ENCODE measurements around the gene ANKRD9. TPM values are rescaled to one million over a fixed set of nuclear protein-coding genes. Genes with fewer than 3 reads are reported as not detected.

The ANKRD9 gene
- total and polyA plus RNA-seq, 2 donors (not counting 1 experiment from before 2014, with no cell fraction given), result 2.7 to 22.0 TPM

- Histone ChIP-seq H3K9ac (ENCODE audit: insufficient read depth, low read length) (no peak overlapping the region), H3K4me1 (ENCODE audit: control insufficient read depth, extremely low read depth, insufficient read depth, low read length) (no peaks in the 10 kb centered on the region), H3K27me3 (ENCODE audit: control insufficient read depth, insufficient read depth, low read length) (no peaks in the 10 kb centered on the region), H3K4me2 (ENCODE audit: extremely low read depth, insufficient read depth, low read length) (no peak overlapping the region), H3K4me3 (replicated peaks in 1 of 4; ENCODE audit: control extremely low read depth in 1 of 4, insufficient read depth in 1 of 4, low read depth in 3 of 4, low read length in 4 of 4) (no peak overlapping the region), H3K9me3 (ENCODE audit: control insufficient read depth, insufficient read depth, low read depth, low read length) (no peaks in the 10 kb centered on the region), H3K27ac (ENCODE audit: insufficient read depth, low read length) (no peak overlapping the region), H3K36me3 (ENCODE audit: control insufficient read depth, insufficient read depth, low read length) (peaks cover 1% of the 10 kb centered on the region), H3K79me2 (ENCODE audit: control insufficient read depth, insufficient read depth, low read length) (no peaks in the 10 kb centered on the region), H4K20me1 (ENCODE audit: control insufficient read depth, extremely low read depth, insufficient read depth, low read length) (no peaks in the 10 kb centered on the region), H2AFZ (ENCODE audit: low read length) (no peak overlapping the region)
- TF ChIP-seq CTCF (conservative IDR thresholded peaks at IDR 0.05 in 1 of 2, IDR thresholded peaks at IDR 0.05 in 1 of 2; ENCODE audit: low read depth in 1 of 2, low read length in 2 of 2) (no peak), EZH2 (IDR thresholded peaks at IDR 0.05; ENCODE audit: low read length, missing control alignments) (no peak)
- no peak for DNase-seq (ENCODE audit: low read depth in 2 of 2)
Measured at GRCh38 chr14:102492531-102492910, 17.1 kb downstream of the ANKRD9 start.

GRCh38 chr14:102491786-102492530 is 17.6 kb downstream of the ANKRD9 start:
- TF ChIP-seq EZH2 (IDR thresholded peaks at IDR 0.05; ENCODE audit: low read length, missing control alignments) (no peak), CTCF (conservative IDR thresholded peaks at IDR 0.05 in 1 of 2, IDR thresholded peaks at IDR 0.05 in 1 of 2; ENCODE audit: low read depth in 1 of 2, low read length in 2 of 2) (no peak)
- peaks cover 1% of the 10 kb centered on the region for H3K36me3 ChIP-seq (ENCODE audit: control insufficient read depth, insufficient read depth, low read length)

GRCh38 chr14:102491366-102491765 is 18.2 kb downstream of the ANKRD9 start:
- Histone ChIP-seq H4K20me1 (ENCODE audit: control insufficient read depth, extremely low read depth, insufficient read depth, low read length) (no peaks in the 10 kb centered on the region), H3K4me3 (replicated peaks in 1 of 4; ENCODE audit: control extremely low read depth in 1 of 4, insufficient read depth in 1 of 4, low read depth in 3 of 4, low read length in 4 of 4) (no peak overlapping the region), H3K79me2 (ENCODE audit: control insufficient read depth, insufficient read depth, low read length) (no peaks in the 10 kb centered on the region), H3K27ac (ENCODE audit: insufficient read depth, low read length) (no peak overlapping the region), H2AFZ (ENCODE audit: low read length) (no peak overlapping the region), H3K9ac (ENCODE audit: insufficient read depth, low read length) (no peak overlapping the region), H3K36me3 (ENCODE audit: control insufficient read depth, insufficient read depth, low read length) (peaks cover 1% of the 10 kb centered on the region), H3K27me3 (ENCODE audit: control insufficient read depth, insufficient read depth, low read length) (no peaks in the 10 kb centered on the region), H3K9me3 (ENCODE audit: control insufficient read depth, insufficient read depth, low read depth, low read length) (no peaks in the 10 kb centered on the region), H3K4me2 (ENCODE audit: extremely low read depth, insufficient read depth, low read length) (no peak overlapping the region), H3K4me1 (ENCODE audit: control insufficient read depth, extremely low read depth, insufficient read depth, low read length) (no peaks in the 10 kb centered on the region)
- TF ChIP-seq CTCF (conservative IDR thresholded peaks at IDR 0.05 in 1 of 2, IDR thresholded peaks at IDR 0.05 in 1 of 2; ENCODE audit: low read depth in 1 of 2, low read length in 2 of 2), result no peak
- TF ChIP-seq EZH2 (IDR thresholded peaks at IDR 0.05; ENCODE audit: low read length, missing control alignments), result no peak
- DNase-seq (ENCODE audit: low read depth in 2 of 2), result no peak

More at GRCh38 chr14:102491786-102492530, 17.6 kb downstream of the ANKRD9 start:
- Histone ChIP-seq H3K9me3 (ENCODE audit: control insufficient read depth, insufficient read depth, low read depth, low read length) (no peaks in the 10 kb centered on the region), H3K4me2 (ENCODE audit: extremely low read depth, insufficient read depth, low read length) (no peak overlapping the region), H3K27me3 (ENCODE audit: control insufficient read depth, insufficient read depth, low read length) (no peaks in the 10 kb centered on the region), H4K20me1 (ENCODE audit: control insufficient read depth, extremely low read depth, insufficient read depth, low read length) (no peaks in the 10 kb centered on the region), H3K9ac (ENCODE audit: insufficient read depth, low read length) (no peak overlapping the region), H3K4me1 (ENCODE audit: control insufficient read depth, extremely low read depth, insufficient read depth, low read length) (no peaks in the 10 kb centered on the region), H2AFZ (ENCODE audit: low read length) (no peak overlapping the region), H3K79me2 (ENCODE audit: control insufficient read depth, insufficient read depth, low read length) (no peaks in the 10 kb centered on the region), H3K27ac (ENCODE audit: insufficient read depth, low read length) (no peak overlapping the region), H3K4me3 (replicated peaks in 1 of 4; ENCODE audit: control extremely low read depth in 1 of 4, insufficient read depth in 1 of 4, low read depth in 3 of 4, low read length in 4 of 4) (no peak overlapping the region)
- no peak for DNase-seq (ENCODE audit: low read depth in 2 of 2)

Data from fibroblast of lung (primary cell).